GM12878 (cell line): Measurements from ENCODE around the gene PC.

Experiments
- CEBPB ChIP-seq, 2 experiments: fragments of 150-350 bp in 1 of 2; IDR thresholded peaks; 2 replicates each; pipeline ENCODE4 v1.6.1; 2012 to 2014; ENCODE audit warnings: low read depth in 2 of 2, low read length in 2 of 2, borderline replicate concordance in 1 of 2, inconsistent platforms in 1 of 2
- CHD1 ChIP-seq: IDR thresholded peaks from 2 replicates; pipeline ENCODE4 v1.6.1; 2012; ENCODE audit warnings: low read depth, low read length, improper control_type of control experiment
- CHD2 ChIP-seq: IDR thresholded peaks from 2 replicates; pipeline ENCODE4 v1.6.1; 2011; ENCODE audit warnings: low read depth, low read length, improper control_type of control experiment, borderline replicate concordance
- EED ChIP-seq: sonication (generic); IDR thresholded peaks from 2 replicates; pipeline ENCODE4 v1.6.1; 2016; ENCODE audit warnings: antibody characterized with exemption, low read depth
- EZH2 ChIP-seq: IDR thresholded peaks from 2 replicates; pipeline ENCODE4 v1.6.1; 2012; ENCODE audit warnings: low read depth, mild to moderate bottlenecking, control low read depth, inconsistent platforms, low read length, borderline replicate concordance; ENCODE audit not compliant: control insufficient read depth
- IRF5 ChIP-seq: fragments of 450-650 bp; IDR thresholded peaks from 2 replicates; pipeline ENCODE4 v1.6.1; 2017; ENCODE audit warnings: borderline replicate concordance
- MAX ChIP-seq: IDR thresholded peaks from 2 replicates; pipeline ENCODE4 v1.6.1; 2012; ENCODE audit warnings: low read depth, low read length, improper control_type of control experiment
- NFYB ChIP-seq: IDR thresholded peaks from 2 replicates; pipeline ENCODE4 v1.6.1; 2011; ENCODE audit warnings: low read depth, mild to moderate bottlenecking, low read length, improper control_type of control experiment, moderate library complexity; ENCODE audit not compliant: insufficient read depth
- POLR2A ChIP-seq: IDR thresholded peaks from 2 replicates; pipeline ENCODE4 v1.6.1; 2011; ENCODE audit warnings: low read depth, mild to moderate bottlenecking, low read length
- POLR2AphosphoS5 ChIP-seq: IDR thresholded peaks from 2 replicates; pipeline ENCODE4 v1.6.1; 2011; ENCODE audit warnings: mild to moderate bottlenecking, low read length, inconsistent platforms
- SKIL ChIP-seq: fragments of 450-650 bp; IDR thresholded peaks from 2 replicates; pipeline ENCODE4 v1.6.1; 2017; ENCODE audit warnings: mild to moderate bottlenecking, low read depth, inconsistent platforms; ENCODE audit not compliant: poor library complexity, severe bottlenecking

- no peak for TF ChIP-seq CHD2
- TF ChIP-seq POLR2A: no peak
- TF ChIP-seq SKIL: no peak
- TF ChIP-seq MAX: no peak
- TF ChIP-seq EZH2: no peak
- TF ChIP-seq EED: no peak
- no peak for TF ChIP-seq NFYB
- TF ChIP-seq POLR2AphosphoS5: no peak
- TF ChIP-seq IRF5: no peak
- TF ChIP-seq CHD1: no peak
- no peak for TF ChIP-seq CEBPB (IDR thresholded peaks at IDR 0.05; ENCODE audit: borderline replicate concordance in 1 of 2, low read depth in 2 of 2, low read length in 2 of 2)
Measured at GRCh38 chr11:66979336-66979980, 21.3 kb upstream of the PC start.
